Measurements from ENCODE around the gene CCDC106.

GRCh38 chr19:55686311-55687050 is 38.5 kb downstream of the CCDC106 start:
- TF ChIP-seq CTCF (conservative IDR thresholded peaks at IDR 0.05; ENCODE audit: low read depth, low read length), result no peak
- no peak for TF ChIP-seq EZH2 (IDR thresholded peaks at IDR 0.05; ENCODE audit: low read length, unreplicated experiment)
- TF ChIP-seq EZH2phosphoT487 (IDR thresholded peaks at IDR 0.05; ENCODE audit: borderline replicate concordance, low read length), result no peak
